HL-60 (cell line): ENCODE measurements around the gene C10orf88.
"Not testable (repeated sequence)": the region's sequence is repeated elsewhere in the genome, so short reads cannot be mapped to it uniquely, and the experiment has no call there.

Experiments used
- DNase-seq, 2 experiments: peaks; one replicate each; pipeline ENCODE4 v3.0.0-alpha.2; 2010 to 2020; ENCODE audit warnings: low read depth in 1 of 2, low spot score in 1 of 2
- H3K27ac ChIP-seq: fragments of 250-450 bp; sonication (Bioruptor Pico); replicated peaks from 2 replicates; pipeline ENCODE4 v1.5.1; 2020; ENCODE audit warnings: mild to moderate bottlenecking, moderate library complexity
- H3K27me3 ChIP-seq: fragments of 250-450 bp; sonication (Bioruptor Pico); 2 replicates; pipeline ENCODE4 v1.5.1; 2021; ENCODE audit warnings: mild to moderate bottlenecking, moderate library complexity; ENCODE audit not compliant: insufficient read depth, poor library complexity, severe bottlenecking
- H3K4me3 ChIP-seq: replicated peaks from 2 replicates; pipeline ENCODE4 v1.5.1; 2011; ENCODE audit warnings: mild to moderate bottlenecking, control low read depth, low read length; ENCODE audit not compliant: insufficient read depth
- CTCF ChIP-seq: IDR thresholded peaks from one replicate; pipeline ENCODE4 v1.5.1; 2011; ENCODE audit warnings: low read length, control low read depth, inconsistent platforms; ENCODE audit not compliant: insufficient read depth
- GABPA ChIP-seq: IDR thresholded peaks from 2 replicates; pipeline ENCODE4 v1.6.1; 2012; ENCODE audit warnings: low read depth
- POLR2AphosphoS5 ChIP-seq: IDR thresholded peaks from 2 replicates; pipeline ENCODE4 v1.6.1; 2012; ENCODE audit warnings: low read depth
- SPI1 ChIP-seq: IDR thresholded peaks from 2 replicates; pipeline ENCODE4 v1.6.1; 2012; ENCODE audit warnings: low read depth, mild to moderate bottlenecking, borderline replicate concordance
- TF ChIP-seq, protein P1 (sequence below): IDR thresholded peaks from 2 replicates; pipeline ENCODE4 v1.6.1; 2012; ENCODE audit warnings: low read depth; ENCODE audit not compliant: insufficient replicate concordance

The C10orf88 gene

DNA sequence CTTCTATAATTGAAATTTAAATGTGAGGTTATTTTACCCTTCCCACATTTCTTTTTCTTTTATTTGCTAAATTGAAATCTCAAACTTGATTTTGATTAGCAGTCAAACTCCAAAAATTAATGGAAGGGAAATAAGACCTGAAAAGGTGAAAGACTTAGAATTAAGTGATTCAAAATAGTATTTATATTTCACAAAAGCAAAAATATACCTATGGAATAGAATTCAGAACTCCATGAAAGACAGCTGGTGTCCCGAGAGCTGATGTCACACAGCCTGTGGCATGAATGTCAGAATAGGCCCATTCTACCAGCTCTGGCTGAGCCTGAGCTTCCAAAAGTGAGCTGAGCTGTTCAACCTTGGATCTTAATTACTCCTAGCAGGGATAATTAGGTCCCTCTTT, 43.7 kb downstream of the C10orf88 start, which contains the start of gene FAM24A:
Gene FAM24A (plus strand): TSS at position 301 of the 400 bp plus-strand sequence. CDS start 1,025 bp downstream, outside the sequence.
- no peaks in the 10 kb centered on the region for H3K27me3 ChIP-seq
- H3K4me3 ChIP-seq, result no peak within 1 kb of the TSS
- TF ChIP-seq CTCF (no peak), GABPA (no peak), SPI1 (no peak), POLR2AphosphoS5 (no peak)
- TF ChIP-seq, protein P1, sequence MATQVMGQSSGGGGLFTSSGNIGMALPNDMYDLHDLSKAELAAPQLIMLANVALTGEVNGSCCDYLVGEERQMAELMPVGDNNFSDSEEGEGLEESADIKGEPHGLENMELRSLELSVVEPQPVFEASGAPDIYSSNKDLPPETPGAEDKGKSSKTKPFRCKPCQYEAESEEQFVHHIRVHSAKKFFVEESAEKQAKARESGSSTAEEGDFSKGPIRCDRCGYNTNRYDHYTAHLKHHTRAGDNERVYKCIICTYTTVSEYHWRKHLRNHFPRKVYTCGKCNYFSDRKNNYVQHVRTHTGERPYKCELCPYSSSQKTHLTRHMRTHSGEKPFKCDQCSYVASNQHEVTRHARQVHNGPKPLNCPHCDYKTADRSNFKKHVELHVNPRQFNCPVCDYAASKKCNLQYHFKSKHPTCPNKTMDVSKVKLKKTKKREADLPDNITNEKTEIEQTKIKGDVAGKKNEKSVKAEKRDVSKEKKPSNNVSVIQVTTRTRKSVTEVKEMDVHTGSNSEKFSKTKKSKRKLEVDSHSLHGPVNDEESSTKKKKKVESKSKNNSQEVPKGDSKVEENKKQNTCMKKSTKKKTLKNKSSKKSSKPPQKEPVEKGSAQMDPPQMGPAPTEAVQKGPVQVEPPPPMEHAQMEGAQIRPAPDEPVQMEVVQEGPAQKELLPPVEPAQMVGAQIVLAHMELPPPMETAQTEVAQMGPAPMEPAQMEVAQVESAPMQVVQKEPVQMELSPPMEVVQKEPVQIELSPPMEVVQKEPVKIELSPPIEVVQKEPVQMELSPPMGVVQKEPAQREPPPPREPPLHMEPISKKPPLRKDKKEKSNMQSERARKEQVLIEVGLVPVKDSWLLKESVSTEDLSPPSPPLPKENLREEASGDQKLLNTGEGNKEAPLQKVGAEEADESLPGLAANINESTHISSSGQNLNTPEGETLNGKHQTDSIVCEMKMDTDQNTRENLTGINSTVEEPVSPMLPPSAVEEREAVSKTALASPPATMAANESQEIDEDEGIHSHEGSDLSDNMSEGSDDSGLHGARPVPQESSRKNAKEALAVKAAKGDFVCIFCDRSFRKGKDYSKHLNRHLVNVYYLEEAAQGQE, result no peak
- no peak for DNase-seq
- no peak within 1 kb of the TSS for H3K27ac ChIP-seq

DNA sequence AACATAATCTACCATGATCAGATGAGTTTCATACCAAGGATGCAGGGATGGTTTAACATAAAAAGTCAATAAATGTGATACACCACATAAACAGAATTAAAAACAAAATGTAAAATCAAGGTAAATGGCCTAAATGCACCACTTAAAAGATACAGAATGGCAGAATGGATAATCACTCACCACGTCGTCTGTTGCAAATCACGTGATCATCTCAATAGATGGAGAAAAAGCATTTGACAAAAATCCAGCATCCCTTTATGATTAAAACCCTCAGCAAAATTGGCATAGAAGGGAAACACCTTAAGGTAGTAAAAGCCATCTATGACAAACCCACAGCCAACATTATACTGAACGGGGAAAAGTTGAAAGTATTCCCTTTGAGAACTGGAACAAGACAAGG, 50.2 kb downstream of the C10orf88 start:
- DNase-seq, H3K4me3 ChIP-seq, H3K27me3 ChIP-seq, H3K27ac ChIP-seq: not testable (repeated sequence)

- Histone ChIP-seq H3K27ac (no peak overlapping the region), H3K4me3 (no peak overlapping the region), H3K27me3 (no peaks in the 10 kb centered on the region)
- DNase-seq, result no peak
- TF ChIP-seq GABPA (no peak), CTCF (no peak), POLR2AphosphoS5 (no peak), SPI1 (no peak)
- TF ChIP-seq, protein P1, result no peak
Measured at GRCh38 chr10:122894261-122894944, 59.6 kb downstream of the C10orf88 start.

DNA sequence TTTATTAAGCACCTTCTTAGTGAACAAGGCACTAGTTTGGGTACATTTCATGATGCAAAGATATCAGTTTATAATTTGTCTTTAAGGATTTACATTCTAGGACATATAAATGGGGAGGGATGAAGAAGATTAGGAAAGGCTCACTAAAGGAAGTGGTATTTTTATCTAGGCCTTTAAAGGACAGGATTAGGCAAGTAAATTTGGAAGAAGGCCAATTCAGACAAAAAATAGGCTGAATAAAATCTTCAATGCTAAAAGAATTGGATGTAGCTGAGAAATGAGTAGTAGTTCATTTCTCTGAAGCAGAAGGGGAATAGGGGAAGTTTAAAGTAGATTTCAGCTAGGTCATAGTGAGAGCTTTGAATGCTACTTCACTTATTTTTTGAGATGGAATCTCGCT, 69.9 kb downstream of the C10orf88 start:
- Histone ChIP-seq H3K27me3 (peaks cover 8% of the 10 kb centered on the region), H3K4me3 (no peak overlapping the region), H3K27ac (no peak overlapping the region)
- TF ChIP-seq GABPA, result no peak
- no peak for TF ChIP-seq POLR2AphosphoS5
- no peak for TF ChIP-seq CTCF
- no peak for TF ChIP-seq SPI1
- TF ChIP-seq, protein P1, result no peak
- DNase-seq, result no peak
